SK-N-SH (cell line): Measurements from ENCODE around the gene ESRP2.

Source experiments
- CHD2 ChIP-seq: fragments of 150-350 bp; IDR thresholded peaks from 2 replicates; pipeline ENCODE4 v1.6.1; 2018; ENCODE audit warnings: low read length; ENCODE audit not compliant: partially characterized antibody
- CTCF ChIP-seq: fragments of 200-600 bp; sonication (generic); IDR thresholded peaks from 2 replicates; pipeline ENCODE4 v1.6.1; 2017; ENCODE audit warnings: antibody characterized with exemption, mild to moderate bottlenecking, moderate library complexity
- POLR2AphosphoS5 ChIP-seq: IDR thresholded peaks from 2 replicates; pipeline ENCODE4 v1.6.1; 2012; ENCODE audit warnings: low read depth, low read length
- RAD21 ChIP-seq: IDR thresholded peaks from 2 replicates; pipeline ENCODE4 v1.6.1; 2012; ENCODE audit warnings: mild to moderate bottlenecking, low read length
- REST ChIP-seq: IDR thresholded peaks from 2 replicates; pipeline ENCODE4 v1.6.1; 2012; ENCODE audit warnings: mild to moderate bottlenecking, low read depth, low read length, moderate library complexity
- SMC3 ChIP-seq: IDR thresholded peaks from 2 replicates; pipeline ENCODE4 v1.6.1; 2012; ENCODE audit warnings: low read depth, low read length, improper control_type of control experiment
- TEAD4 ChIP-seq: IDR thresholded peaks from 2 replicates; pipeline ENCODE4 v1.4.0; 2012; ENCODE audit warnings: mild to moderate bottlenecking, borderline replicate concordance; ENCODE audit not compliant: insufficient read depth
- YY1 ChIP-seq: IDR thresholded peaks from 2 replicates; pipeline ENCODE4 v1.4.0; 2012; ENCODE audit warnings: low read depth, mild to moderate bottlenecking
- ZBTB33 ChIP-seq: IDR thresholded peaks from 2 replicates; pipeline ENCODE4 v1.4.0; 2012; ENCODE audit warnings: low read depth, borderline replicate concordance

- TF ChIP-seq TEAD4 (no peak), CTCF (no peak), SMC3 (no peak), REST (no peak), RAD21 (no peak), YY1 (no peak), POLR2AphosphoS5 (no peak), CHD2 (no peak), ZBTB33 (no peak)
These were observed 2.1 kb downstream of the ESRP2 start for GRCh38 chr16:68233835-68234187.
